Keratinocyte (primary cell): ENCODE measurements around the gene DGAT2L6.

Experiments used
- EZH2 ChIP-seq: IDR thresholded peaks from one replicate; pipeline ENCODE4 v1.6.1; 2012; ENCODE audit warnings: inconsistent platforms, mild to moderate bottlenecking, low read length, moderate library complexity
- TF ChIP-seq, protein P1 (sequence below), 3 experiments: IDR thresholded peaks in 1 of 3; conservative IDR thresholded peaks in 1 of 3; optimal IDR thresholded peaks in 1 of 3; 2 replicates in 2 of 3; 3 replicates in 1 of 3; pipeline versions ENCODE3 to v1.5.1; 2011; ENCODE audit warnings: low read length in 3 of 3, mild to moderate bottlenecking in 3 of 3, moderate library complexity in 2 of 3, control low read depth in 1 of 3, inconsistent platforms in 1 of 3; ENCODE audit not compliant: insufficient read depth in 2 of 3; ENCODE audit errors: extremely low read depth in 1 of 3

DNA sequence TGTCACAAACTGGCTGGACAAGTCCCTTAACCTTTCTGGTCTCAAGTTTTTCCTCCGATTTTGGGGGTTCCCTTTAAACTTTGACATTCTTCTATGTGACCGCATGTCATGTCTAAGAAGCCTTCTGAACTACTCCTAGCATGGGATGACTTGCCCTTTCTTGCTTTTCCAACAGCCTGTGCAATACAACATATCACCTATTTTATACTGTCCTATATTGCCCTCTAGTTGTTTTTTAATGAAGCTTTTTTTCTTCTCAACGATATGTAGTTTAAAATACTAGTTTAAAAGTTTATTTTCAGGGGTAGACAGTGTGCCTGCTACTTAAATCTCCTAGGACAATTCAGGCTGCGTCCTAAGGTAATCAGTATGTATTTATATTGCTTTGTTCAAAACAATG is 45.1 kb upstream of the DGAT2L6 start:
- TF ChIP-seq, protein P1, sequence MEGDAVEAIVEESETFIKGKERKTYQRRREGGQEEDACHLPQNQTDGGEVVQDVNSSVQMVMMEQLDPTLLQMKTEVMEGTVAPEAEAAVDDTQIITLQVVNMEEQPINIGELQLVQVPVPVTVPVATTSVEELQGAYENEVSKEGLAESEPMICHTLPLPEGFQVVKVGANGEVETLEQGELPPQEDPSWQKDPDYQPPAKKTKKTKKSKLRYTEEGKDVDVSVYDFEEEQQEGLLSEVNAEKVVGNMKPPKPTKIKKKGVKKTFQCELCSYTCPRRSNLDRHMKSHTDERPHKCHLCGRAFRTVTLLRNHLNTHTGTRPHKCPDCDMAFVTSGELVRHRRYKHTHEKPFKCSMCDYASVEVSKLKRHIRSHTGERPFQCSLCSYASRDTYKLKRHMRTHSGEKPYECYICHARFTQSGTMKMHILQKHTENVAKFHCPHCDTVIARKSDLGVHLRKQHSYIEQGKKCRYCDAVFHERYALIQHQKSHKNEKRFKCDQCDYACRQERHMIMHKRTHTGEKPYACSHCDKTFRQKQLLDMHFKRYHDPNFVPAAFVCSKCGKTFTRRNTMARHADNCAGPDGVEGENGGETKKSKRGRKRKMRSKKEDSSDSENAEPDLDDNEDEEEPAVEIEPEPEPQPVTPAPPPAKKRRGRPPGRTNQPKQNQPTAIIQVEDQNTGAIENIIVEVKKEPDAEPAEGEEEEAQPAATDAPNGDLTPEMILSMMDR (optimal IDR thresholded peaks at IDR 0.05 in 1 of 3, IDR thresholded peaks at IDR 0.05 in 1 of 3, conservative IDR thresholded peaks at IDR 0.05 in 1 of 3; ENCODE audit: extremely low read depth in 1 of 3, insufficient read depth in 2 of 3, low read length in 3 of 3), result no peak
- no peak for TF ChIP-seq EZH2
